Measurements from ENCODE around the gene REXO2.

Gene REXO2

GRCh38 chr11:114439229-114440120 is at the start of gene REXO2 (continued):
- TF ChIP-seq BCL11B (tag by site-specific recombination; IDR thresholded peaks at IDR 0.05; ENCODE audit: low read depth) (no peak), ZNF488 (tag by site-specific recombination; IDR thresholded peaks at IDR 0.05) (no peak), HIC1 (tag by site-specific recombination; IDR thresholded peaks at IDR 0.05) (no peak), ZNF292 (tag by site-specific recombination; IDR thresholded peaks at IDR 0.05; ENCODE audit: borderline replicate concordance, low read depth) (no peak), ZNF830 (tag by site-specific recombination; IDR thresholded peaks at IDR 0.05; ENCODE audit: low read depth) (no peak), ZSCAN18 (tag by site-specific recombination; IDR thresholded peaks at IDR 0.05) (no peak), ZNF24 (tag by site-specific recombination; IDR thresholded peaks at IDR 0.05) (no peak), ZNF112 (tag by site-specific recombination; IDR thresholded peaks at IDR 0.05) (no peak), PRDM1 (tag by site-specific recombination; IDR thresholded peaks at IDR 0.05) (no peak), ZNF513 (tag by site-specific recombination; IDR thresholded peaks at IDR 0.05) (no peak), ZNF362 (tag by site-specific recombination; IDR thresholded peaks at IDR 0.05) (no peak), ZBTB6 (tag by site-specific recombination; IDR thresholded peaks at IDR 0.05) (no peak), ZNF140 (tag by site-specific recombination; IDR thresholded peaks at IDR 0.05) (no peak), OSR2 (tag by site-specific recombination; IDR thresholded peaks at IDR 0.05) (no peak), RBAK (tag by site-specific recombination; IDR thresholded peaks at IDR 0.05) (no peak), ZNF704 (tag by site-specific recombination; IDR thresholded peaks at IDR 0.05) (no peak), ZNF48 (tag by site-specific recombination; IDR thresholded peaks at IDR 0.05) (no peak), ZNF248 (tag by site-specific recombination; IDR thresholded peaks at IDR 0.05) (no peak), ZNF677 (tag by site-specific recombination; IDR thresholded peaks at IDR 0.05) (no peak), ZNF121 (tag by site-specific recombination; IDR thresholded peaks at IDR 0.05) (0 out of 2 replicates have a peak, but pooled peaks have one; percentile 31), ZNF398 (tag by site-specific recombination; IDR thresholded peaks at IDR 0.05) (peak; percentile 28), GFI1B (tag by site-specific recombination; IDR thresholded peaks at IDR 0.05) (no peak), GLIS1 (tag by site-specific recombination; IDR thresholded peaks at IDR 0.05) (peak; percentile 29; the same call in 1 of the 2 replicates), ZNF623 (tag by site-specific recombination; IDR thresholded peaks at IDR 0.05) (no peak), ZNF501 (tag by site-specific recombination; IDR thresholded peaks at IDR 0.05) (peak; percentile 75; the same call in 1 of the 2 replicates), ZSCAN16 (tag by site-specific recombination; IDR thresholded peaks at IDR 0.05) (no peak), ZNF311 (tag by site-specific recombination; IDR thresholded peaks at IDR 0.05; ENCODE audit: borderline replicate concordance) (no peak), YY2 (tag by site-specific recombination; IDR thresholded peaks at IDR 0.05) (0 out of 2 replicates have a peak, but pooled peaks have one; percentile 48)

Measured in HEK293 (cell line).